Mesenchymal stem cell (in vitro differentiated cells and primary cell): ENCODE results near the gene CCR6.
A peak's percentile ranks its signal among the peaks of the same experiment; 100 is the strongest.

Source experiments
- DNase-seq: peaks from one replicate; pipeline ENCODE4 v3.0.0-alpha.2; 2013
- H2AFZ ChIP-seq: one replicate; pipeline ENCODE4 v1.6.1; 2013; ENCODE audit warnings: low read depth, mild to moderate bottlenecking, control low read depth, inconsistent platforms, low read length, moderate library complexity
- H2AK5ac ChIP-seq: 2 replicates; pipeline ENCODE4 v1.6.1; 2013; ENCODE audit warnings: low read length, moderate library complexity, mild to moderate bottlenecking, inconsistent platforms; ENCODE audit not compliant: severe bottlenecking
- H2BK120ac ChIP-seq: one replicate; pipeline ENCODE4 v1.6.1; 2013; ENCODE audit warnings: low read depth, mild to moderate bottlenecking, inconsistent platforms, low read length, moderate library complexity
- H2BK12ac ChIP-seq, 2 experiments: one replicate each; pipeline ENCODE4 v1.6.1; 2013; ENCODE audit warnings: inconsistent platforms in 2 of 2, low read length in 2 of 2, mild to moderate bottlenecking in 2 of 2, moderate library complexity in 2 of 2, control low read depth in 1 of 2
- H2BK15ac ChIP-seq: one replicate; pipeline ENCODE4 v1.6.1; 2013; ENCODE audit warnings: mild to moderate bottlenecking, low read depth, inconsistent platforms; ENCODE audit not compliant: poor library complexity, severe bottlenecking
- H2BK5ac ChIP-seq: 2 replicates; pipeline ENCODE4 v1.6.1; 2013; ENCODE audit warnings: low read depth, mild to moderate bottlenecking, low read length, control low read depth, inconsistent platforms; ENCODE audit not compliant: poor library complexity, severe bottlenecking
- H3K14ac ChIP-seq, 2 experiments: one replicate each; pipeline ENCODE4 v1.6.1; 2013; ENCODE audit warnings: inconsistent platforms in 2 of 2, low read length in 2 of 2, control low read depth in 1 of 2, mild to moderate bottlenecking in 1 of 2, moderate library complexity in 1 of 2
- H3K18ac ChIP-seq, 2 experiments: one replicate each; pipeline ENCODE4 v1.6.1; 2013; ENCODE audit warnings: inconsistent platforms in 2 of 2, low read length in 2 of 2, control low read depth in 1 of 2, low read depth in 1 of 2, mild to moderate bottlenecking in 1 of 2
- H3K23ac ChIP-seq, 2 experiments: one replicate each; pipeline ENCODE4 v1.6.1; 2013; ENCODE audit warnings: inconsistent platforms in 2 of 2, low read length in 2 of 2, mild to moderate bottlenecking in 2 of 2, moderate library complexity in 2 of 2, control low read depth in 1 of 2
- H3K27ac ChIP-seq: 2 replicates; pipeline ENCODE4 v1.5.1; 2013; ENCODE audit warnings: mild to moderate bottlenecking, moderate library complexity, low read length, control low read depth, inconsistent platforms; ENCODE audit not compliant: poor library complexity, severe bottlenecking
- H3K27me3 ChIP-seq, 2 experiments: 2 replicates each; pipeline versions ENCODE4 v1.6.1 to v1.7.0; 2013; ENCODE audit warnings: low read length in 2 of 2, mild to moderate bottlenecking in 2 of 2, moderate library complexity in 2 of 2, control low read depth in 1 of 2, inconsistent platforms in 1 of 2; ENCODE audit not compliant: control insufficient read depth in 1 of 2, insufficient read depth in 1 of 2
- H3K36me3 ChIP-seq, 2 experiments: 2 replicates each; pipeline versions ENCODE4 v1.6.1 to v1.7.0; 2013; ENCODE audit warnings: low read length in 2 of 2, control low read depth in 1 of 2, inconsistent platforms in 1 of 2, low read depth in 1 of 2, mild to moderate bottlenecking in 1 of 2; ENCODE audit not compliant: insufficient read depth in 2 of 2, control insufficient read depth in 1 of 2
- H3K4ac ChIP-seq, 2 experiments: one replicate each; pipeline ENCODE4 v1.6.1; 2013; ENCODE audit warnings: inconsistent platforms in 2 of 2, low read length in 2 of 2, mild to moderate bottlenecking in 2 of 2, moderate library complexity in 2 of 2, control low read depth in 1 of 2, low read depth in 1 of 2
- H3K4me1 ChIP-seq: 2 replicates; pipeline ENCODE4 v1.6.1; 2013; ENCODE audit warnings: low read depth, low read length, control low read depth; ENCODE audit not compliant: control insufficient read depth, insufficient read depth
- H3K4me2 ChIP-seq: 2 replicates; pipeline ENCODE4 v1.6.1; 2013; ENCODE audit warnings: low read length, mild to moderate bottlenecking, inconsistent platforms; ENCODE audit not compliant: poor library complexity, severe bottlenecking
- H3K4me3 ChIP-seq, 2 experiments: 2 replicates each; pipeline versions ENCODE4 v1.5.1 to v1.7.0; 2013; ENCODE audit warnings: low read length in 2 of 2, mild to moderate bottlenecking in 2 of 2, control low read depth in 1 of 2, low read depth in 1 of 2; ENCODE audit not compliant: insufficient read depth in 1 of 2
- H3K79me1 ChIP-seq: replicated peaks from 2 replicates; pipeline ENCODE4 v1.6.1; 2013; ENCODE audit warnings: mild to moderate bottlenecking, control low read depth, low read length, inconsistent platforms; ENCODE audit not compliant: poor library complexity, severe bottlenecking
- H3K9ac ChIP-seq: 2 replicates; pipeline ENCODE4 v1.7.0; 2013; ENCODE audit warnings: mild to moderate bottlenecking, low read length, moderate library complexity
- H3K9me3 ChIP-seq: 2 replicates; pipeline ENCODE4 v1.7.0; 2013; ENCODE audit warnings: mild to moderate bottlenecking, low read length; ENCODE audit not compliant: control insufficient read depth
- H4K8ac ChIP-seq: one replicate; pipeline ENCODE4 v1.6.1; 2013; ENCODE audit warnings: inconsistent platforms, mild to moderate bottlenecking, low read length, moderate library complexity
- H4K91ac ChIP-seq: one replicate; pipeline ENCODE4 v1.6.1; 2013; ENCODE audit warnings: mild to moderate bottlenecking, low read length, inconsistent platforms
- WGBS: methylation state at CpG from one replicate; pipeline ENCODE4 v1.1.7; 2013; ENCODE audit warnings: mixed read lengths; 5-methylcytosine and 5-hydroxymethylcytosine counted together

CCR6 gene

DNA sequence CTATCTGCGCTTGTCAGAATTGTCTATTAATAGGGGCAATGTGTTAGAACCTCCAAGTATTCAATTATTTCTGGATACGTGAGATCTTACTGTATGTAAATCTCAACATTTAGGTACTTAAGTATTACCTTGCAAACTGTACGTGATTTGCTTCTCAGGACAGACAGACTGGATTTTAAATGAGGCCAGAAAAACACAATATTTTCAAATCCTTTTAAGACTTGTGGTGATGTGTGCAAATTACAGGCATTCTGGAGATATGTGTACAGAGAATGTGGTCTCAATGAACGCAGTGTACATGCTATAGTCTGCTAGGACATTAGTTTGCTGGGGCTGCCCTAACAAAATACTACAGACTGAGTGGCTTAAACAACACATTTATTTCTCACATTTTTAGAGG is 16.9 kb downstream of the CCR6 start:
- Histone ChIP-seq H3K79me1 (no peaks in the 10 kb centered on the region), H3K4me2 (no peak overlapping the region), H3K4me3 (no peak overlapping the region), H3K4me1 (no peaks in the 10 kb centered on the region), H3K36me3 (no peaks in the 10 kb centered on the region), H4K8ac (no peak overlapping the region), H3K9me3 (no peaks in the 10 kb centered on the region), H2BK5ac (no peak overlapping the region), H2BK12ac (no peak overlapping the region), H3K27me3 (peaks cover 4 to 30% of the 10 kb centered on the region in 2 experiments), H3K23ac (no peak overlapping the region), H3K14ac (no peak overlapping the region), H3K4ac (no peak overlapping the region), H3K27ac (no peak overlapping the region), H3K18ac (no peak overlapping the region), H2AK5ac (no peak overlapping the region), H3K9ac (no peak overlapping the region), H2BK15ac (no peak overlapping the region), H2AFZ (no peak overlapping the region), H2BK120ac (no peak overlapping the region), H4K91ac (no peak overlapping the region)
- WGBS: 90% methylated on average over 3 of the region's 4 CpGs
- DNase-seq: no peak

DNA sequence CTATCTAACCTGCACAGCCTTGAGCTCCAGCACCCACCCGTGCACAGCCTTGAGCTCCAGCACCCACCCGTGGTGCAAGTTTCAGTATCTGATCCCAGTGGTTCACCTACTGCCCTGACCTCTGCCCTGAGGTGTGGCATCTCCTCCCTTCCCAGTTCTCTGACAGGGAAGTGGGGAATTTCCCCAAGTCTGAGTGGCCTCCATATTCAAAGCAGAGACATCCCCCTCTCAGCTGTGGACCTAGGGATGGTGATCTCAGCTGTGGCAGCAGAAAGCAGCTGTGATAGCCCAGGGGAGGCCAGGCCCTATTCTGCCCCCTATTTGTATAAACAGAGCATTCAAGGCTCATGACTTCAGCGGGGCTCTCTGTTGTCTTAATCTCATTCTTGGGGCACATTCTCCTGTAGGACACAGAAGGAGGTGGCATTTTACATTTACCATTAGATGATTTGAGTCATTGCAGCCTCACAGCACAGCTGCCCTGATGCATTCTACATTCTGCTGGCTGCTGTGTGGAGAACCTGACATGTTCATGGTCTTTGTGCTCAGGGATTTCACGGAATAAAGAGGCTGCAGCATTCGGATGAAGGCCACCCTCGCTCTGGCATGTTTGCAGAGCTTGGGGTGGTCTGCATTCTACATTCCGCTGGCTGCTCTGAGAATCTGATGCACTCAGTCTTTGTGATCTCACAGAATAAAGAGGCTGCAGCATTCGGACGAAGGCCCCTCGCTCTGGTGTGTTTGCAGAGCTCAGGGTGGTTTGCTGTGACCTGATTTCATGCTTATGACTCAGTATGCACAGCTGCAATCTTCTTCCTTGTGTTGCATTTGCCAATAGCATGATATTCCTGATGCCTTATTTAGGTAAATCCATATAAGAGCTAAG is 17.9 kb downstream of the CCR6 start:
- no peak overlapping the region for H2BK12ac ChIP-seq
- DNase-seq: no peak
- H2BK120ac ChIP-seq: no peak overlapping the region
- no peak overlapping the region for H3K9ac ChIP-seq
- no peak overlapping the region for H3K27ac ChIP-seq
- H4K91ac ChIP-seq: peak overlapping the region; percentile 40
- no peak overlapping the region for H3K4me3 ChIP-seq
- no peaks in the 10 kb centered on the region for H3K36me3 ChIP-seq
- no peak overlapping the region for H3K14ac ChIP-seq
- H2BK15ac ChIP-seq: no peak overlapping the region
- H3K4me2 ChIP-seq: no peak overlapping the region
- H2BK5ac ChIP-seq: no peak overlapping the region
- 70% methylated on average over 10 of the region's 10 CpGs for WGBS
- no peaks in the 10 kb centered on the region for H3K4me1 ChIP-seq
- no peak overlapping the region for H2AFZ ChIP-seq
- H3K23ac ChIP-seq: no peak overlapping the region
- no peaks in the 10 kb centered on the region for H3K9me3 ChIP-seq
- no peak overlapping the region for H2AK5ac ChIP-seq
- peak overlapping the region; percentile 31 for H4K8ac ChIP-seq
- no peak overlapping the region for H3K4ac ChIP-seq
- H3K79me1 ChIP-seq: no peaks in the 10 kb centered on the region
- peaks cover 4 to 30% of the 10 kb centered on the region in 2 experiments for H3K27me3 ChIP-seq
- H3K18ac ChIP-seq: no peak overlapping the region

DNA sequence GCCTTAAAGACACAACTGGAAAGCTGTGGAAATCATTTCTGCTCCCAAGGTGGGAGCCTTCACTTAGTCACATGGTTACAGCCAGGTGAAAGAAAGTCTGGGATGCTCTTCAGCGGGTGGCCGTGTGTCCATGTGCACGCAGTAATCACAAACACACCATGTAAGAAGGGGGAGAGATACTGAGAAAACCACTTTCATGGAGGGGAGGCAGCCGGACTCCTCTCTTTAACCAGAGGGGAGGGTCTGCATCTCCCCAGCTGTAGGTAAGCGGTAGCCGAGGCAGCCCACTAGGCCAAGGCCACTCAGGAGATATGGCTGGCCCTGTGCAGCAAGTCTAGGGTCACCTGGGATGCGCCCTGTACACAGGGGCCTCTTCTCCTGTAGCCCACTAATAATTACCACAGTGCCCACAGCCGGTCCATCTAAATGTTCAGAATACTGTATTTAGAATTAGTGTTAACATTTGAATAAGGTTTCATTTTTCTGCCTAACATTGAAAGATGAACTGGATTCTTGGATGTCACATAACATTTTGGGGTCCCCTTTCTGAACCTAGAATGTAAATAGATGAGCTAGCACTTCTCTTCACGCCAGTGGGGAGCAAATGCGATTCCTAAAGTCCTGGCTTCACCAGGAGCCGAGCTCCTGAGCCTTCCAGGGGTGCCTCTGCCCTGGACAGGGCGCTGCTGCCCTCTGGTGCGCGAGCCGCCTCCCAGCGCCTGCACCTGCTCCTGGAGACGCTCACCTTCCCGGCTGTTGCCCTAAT is 19.0 kb downstream of the CCR6 start:
- H3K27ac ChIP-seq: no peak overlapping the region
- no peak overlapping the region for H3K18ac ChIP-seq
- H3K14ac ChIP-seq: no peak overlapping the region
- no peak overlapping the region for H2BK120ac ChIP-seq
- H2BK5ac ChIP-seq: no peak overlapping the region
- 49% methylated on average over 14 of the region's 18 CpGs for WGBS
- no peaks in the 10 kb centered on the region for H3K9me3 ChIP-seq
- no peaks in the 10 kb centered on the region for H3K79me1 ChIP-seq
- H3K9ac ChIP-seq: no peak overlapping the region
- peaks cover 2% of the 10 kb centered on the region for H3K4me1 ChIP-seq
- no peak overlapping the region for H2BK12ac ChIP-seq
- H3K4ac ChIP-seq: no peak overlapping the region
- H4K8ac ChIP-seq: no peak overlapping the region
- H3K36me3 ChIP-seq: no peaks in the 10 kb centered on the region
- DNase-seq: peak; percentile 1
- H2AK5ac ChIP-seq: no peak overlapping the region
- no peak overlapping the region for H2AFZ ChIP-seq
- no peak overlapping the region for H4K91ac ChIP-seq
- H3K4me2 ChIP-seq: no peak overlapping the region
- H3K23ac ChIP-seq: no peak overlapping the region
- H3K27me3 ChIP-seq: peaks cover 11 to 32% of the 10 kb centered on the region in 2 experiments
- no peak overlapping the region for H3K4me3 ChIP-seq
- no peak overlapping the region for H2BK15ac ChIP-seq

DNA sequence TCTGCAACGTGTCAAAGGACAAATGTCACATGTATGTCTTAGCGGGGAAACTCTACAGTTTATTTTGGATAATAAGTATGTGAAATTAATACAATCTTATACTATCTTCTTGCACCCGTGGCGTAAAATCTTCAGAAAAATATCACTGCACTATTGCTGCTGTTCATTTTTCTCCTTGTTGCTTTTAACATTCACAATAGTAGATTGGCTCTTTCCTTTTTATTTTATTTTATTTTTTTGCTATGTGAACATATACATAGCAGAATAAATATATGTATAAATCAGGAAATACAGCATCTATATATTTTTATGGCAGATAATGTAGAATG is 19.5 kb downstream of the CCR6 start:
- Histone ChIP-seq H3K18ac (no peak overlapping the region), H3K23ac (no peak overlapping the region), H2BK15ac (no peak overlapping the region), H2BK120ac (no peak overlapping the region), H2BK5ac (no peak overlapping the region), H3K4me2 (no peak overlapping the region), H3K79me1 (no peaks in the 10 kb centered on the region), H2AFZ (no peak overlapping the region), H4K8ac (no peak overlapping the region), H3K27ac (no peak overlapping the region), H3K4me1 (peaks cover 2% of the 10 kb centered on the region), H3K9me3 (no peaks in the 10 kb centered on the region), H3K36me3 (no peaks in the 10 kb centered on the region), H4K91ac (no peak overlapping the region), H3K4me3 (no peak overlapping the region), H3K27me3 (peaks cover 17 to 38% of the 10 kb centered on the region in 2 experiments), H3K14ac (no peak overlapping the region), H3K4ac (no peak overlapping the region), H3K9ac (no peak overlapping the region), H2BK12ac (no peak overlapping the region), H2AK5ac (no peak overlapping the region)
- no peak for DNase-seq
- no CpG with 5 or more reads among the region's 4 CpGs for WGBS
